Panc1 (cell line): ENCODE measurements around the gene CFAP20.

Experiments
- CTCF ChIP-seq: fragments of 450-650 bp; IDR thresholded peaks from 2 replicates; pipeline ENCODE4 v1.5.1; 2017; ENCODE audit warnings: mild to moderate bottlenecking
- POLR2AphosphoS5 ChIP-seq: IDR thresholded peaks from 2 replicates; pipeline ENCODE4 v1.6.1; 2012; ENCODE audit warnings: mild to moderate bottlenecking, low read depth, low read length, moderate library complexity
- SIN3A ChIP-seq: IDR thresholded peaks from 2 replicates; pipeline ENCODE4 v1.6.1; 2012; ENCODE audit warnings: low read depth, mild to moderate bottlenecking, low read length, moderate library complexity, borderline replicate concordance; ENCODE audit not compliant: insufficient read depth

GRCh38 chr16:58105631-58106030 lies 23.6 kb downstream of the CFAP20 start:
- TF ChIP-seq CTCF = no peak
- no peak for TF ChIP-seq SIN3A
- TF ChIP-seq POLR2AphosphoS5 = no peak
